HEK293 (cell line): ENCODE data around the gene GPR85.

Experiments used
- CTCF ChIA-PET: fragments of 350-600 bp; formaldehyde crosslinking; extraction: SDS; loops from one replicate; lab custom pipeline; 2021; ENCODE audit warnings: antibody characterized with exemption; lab: Yijun Ruan, JAX
- POLR2A ChIA-PET: fragments of 300-600 bp; formaldehyde crosslinking; extraction: SDS; loops from one replicate; lab custom pipeline; 2020; ENCODE audit warnings: antibody characterized with exemption, inconsistent platforms; lab: Yijun Ruan, JAX
- H3K27ac ChIP-seq: fragments of 200-500 bp; sonication (Bioruptor generic); 2 replicates; pipeline ENCODE4 v1.5.1; 2014; ENCODE audit warnings: low read depth, low read length, control low read depth, inconsistent platforms; ENCODE audit errors: extremely low read depth
- H3K36me3 ChIP-seq, 2 experiments: fragments of 200-500 bp in 1 of 2; sonication (Bioruptor generic) in 1 of 2; 1 replicate in 1 of 2; 2 replicates in 1 of 2; pipeline ENCODE4 v1.5.1; 2014 to 2017; ENCODE audit warnings: inconsistent platforms in 2 of 2, low read length in 2 of 2; ENCODE audit not compliant: control insufficient read depth in 2 of 2, insufficient read depth in 1 of 2
- H3K4me1 ChIP-seq: fragments of 200-500 bp; sonication (Bioruptor generic); 2 replicates; pipeline ENCODE4 v1.5.1; 2014; ENCODE audit warnings: mild to moderate bottlenecking, low read length, inconsistent platforms; ENCODE audit not compliant: control insufficient read depth, insufficient read depth
- H3K4me3 ChIP-seq: 2 replicates; pipeline ENCODE4 v1.5.1; 2011; ENCODE audit warnings: low read depth, mild to moderate bottlenecking, control low read depth, low read length, moderate library complexity
- H3K9me3 ChIP-seq: fragments of 200-500 bp; sonication (Bioruptor generic); 2 replicates; pipeline ENCODE4 v1.5.1; 2014; ENCODE audit warnings: low read depth, low read length, inconsistent platforms; ENCODE audit not compliant: control insufficient read depth, insufficient read depth
- BCL11A ChIP-seq: fragments of 450-650 bp; formaldehyde crosslinking; IDR thresholded peaks from 2 replicates; pipeline ENCODE4 v1.5.1; 2016; ENCODE audit warnings: low read depth, missing biosample characterization, missing genetic modification characterization
- BCL11B ChIP-seq: fragments of 450-650 bp; formaldehyde crosslinking; IDR thresholded peaks from 2 replicates; pipeline ENCODE4 v1.5.1; 2016; ENCODE audit warnings: low read depth, missing biosample characterization, missing genetic modification characterization
- EGR2 ChIP-seq: fragments of 450-650 bp; formaldehyde crosslinking; IDR thresholded peaks from 2 replicates; pipeline ENCODE4 v1.5.1; 2016; ENCODE audit warnings: low read depth, missing biosample characterization, missing genetic modification characterization
- FEZF1 ChIP-seq: fragments of 450-650 bp; formaldehyde crosslinking; IDR thresholded peaks from 2 replicates; pipeline ENCODE4 v1.5.1; 2016; ENCODE audit warnings: missing biosample characterization, missing genetic modification characterization
- KLF10 ChIP-seq: fragments of 450-650 bp; IDR thresholded peaks from 2 replicates; pipeline ENCODE4 v1.5.1; 2018; ENCODE audit warnings: missing biosample characterization, mild to moderate bottlenecking, missing genetic modification characterization
- KLF8 ChIP-seq: fragments of 450-650 bp; formaldehyde crosslinking; IDR thresholded peaks from 2 replicates; pipeline ENCODE4 v1.5.1; 2016; ENCODE audit warnings: missing biosample characterization, missing genetic modification characterization
- MZF1 ChIP-seq: fragments of 450-650 bp; formaldehyde crosslinking; IDR thresholded peaks from 2 replicates; pipeline ENCODE4 v1.5.1; 2017; ENCODE audit warnings: missing biosample characterization, missing genetic modification characterization, borderline replicate concordance
- OSR2 ChIP-seq: fragments of 450-650 bp; formaldehyde crosslinking; IDR thresholded peaks from 2 replicates; pipeline ENCODE4 v1.5.1; 2016; ENCODE audit warnings: missing biosample characterization, missing genetic modification characterization
- ZIC2 ChIP-seq: fragments of 450-650 bp; formaldehyde crosslinking; IDR thresholded peaks from 2 replicates; pipeline ENCODE4 v1.5.1; 2016; ENCODE audit warnings: missing biosample characterization, missing genetic modification characterization
- ZNF133 ChIP-seq: fragments of 450-650 bp; formaldehyde crosslinking; IDR thresholded peaks from 2 replicates; pipeline ENCODE4 v1.5.1; 2016; ENCODE audit warnings: missing biosample characterization, missing genetic modification characterization
- ZNF138 ChIP-seq: fragments of 450-650 bp; formaldehyde crosslinking; IDR thresholded peaks from 2 replicates; pipeline ENCODE4 v1.5.1; 2016; ENCODE audit warnings: missing biosample characterization, missing genetic modification characterization, borderline replicate concordance
- ZNF19 ChIP-seq: fragments of 450-650 bp; formaldehyde crosslinking; IDR thresholded peaks from 2 replicates; pipeline ENCODE4; 2016; ENCODE audit warnings: missing biosample characterization, missing genetic modification characterization, low read depth
- ZNF248 ChIP-seq: fragments of 450-650 bp; formaldehyde crosslinking; IDR thresholded peaks from 2 replicates; pipeline ENCODE4 v1.5.1; 2017; ENCODE audit warnings: missing biosample characterization, missing genetic modification characterization
- ZNF292 ChIP-seq: fragments of 450-650 bp; formaldehyde crosslinking; IDR thresholded peaks from 2 replicates; pipeline ENCODE4 v1.5.1; 2016; ENCODE audit warnings: low read depth, missing biosample characterization, missing genetic modification characterization, borderline replicate concordance
- ZNF560 ChIP-seq: fragments of 450-650 bp; formaldehyde crosslinking; IDR thresholded peaks from 2 replicates; pipeline ENCODE4 v1.5.1; 2017; ENCODE audit warnings: missing biosample characterization, missing genetic modification characterization, borderline replicate concordance
- ZNF791 ChIP-seq: fragments of 450-650 bp; formaldehyde crosslinking; IDR thresholded peaks from 2 replicates; pipeline ENCODE4 v1.5.1; 2016; ENCODE audit warnings: missing biosample characterization, missing genetic modification characterization
- ZSCAN16 ChIP-seq: fragments of 450-650 bp; formaldehyde crosslinking; IDR thresholded peaks from 2 replicates; pipeline ENCODE4 v1.5.1; 2016; ENCODE audit warnings: missing biosample characterization, missing genetic modification characterization
- TF ChIP-seq, protein P1 (sequence below): fragments of 450-650 bp; formaldehyde crosslinking; IDR thresholded peaks from 2 replicates; pipeline ENCODE4 v1.5.1; 2016; ENCODE audit warnings: missing biosample characterization, missing genetic modification characterization
- TF ChIP-seq, protein P2 (sequence below): fragments of 450-650 bp; formaldehyde crosslinking; IDR thresholded peaks from 2 replicates; pipeline ENCODE4 v1.5.1; 2017; ENCODE audit warnings: missing biosample characterization, mild to moderate bottlenecking, missing genetic modification characterization, moderate library complexity
- TF ChIP-seq, protein P3 (sequence below): fragments of 450-650 bp; formaldehyde crosslinking; IDR thresholded peaks from 2 replicates; pipeline ENCODE4 v1.5.1; 2016; ENCODE audit warnings: missing biosample characterization, missing genetic modification characterization
- TF ChIP-seq, protein P4 (sequence below): fragments of 450-650 bp; IDR thresholded peaks from 2 replicates; pipeline ENCODE4 v1.5.1; 2018; ENCODE audit warnings: missing biosample characterization, missing genetic modification characterization
- TF ChIP-seq, protein P5 (sequence below): fragments of 450-650 bp; formaldehyde crosslinking; optimal IDR thresholded peaks from 2 replicates; pipeline ENCODE3; 2016; ENCODE audit warnings: missing biosample characterization, mild to moderate bottlenecking, missing genetic modification characterization
- TF ChIP-seq, protein P6 (sequence below): fragments of 450-650 bp; formaldehyde crosslinking; IDR thresholded peaks from 2 replicates; pipeline ENCODE4 v1.5.1; 2016; ENCODE audit warnings: missing biosample characterization, missing genetic modification characterization

Gene GPR85

DNA sequence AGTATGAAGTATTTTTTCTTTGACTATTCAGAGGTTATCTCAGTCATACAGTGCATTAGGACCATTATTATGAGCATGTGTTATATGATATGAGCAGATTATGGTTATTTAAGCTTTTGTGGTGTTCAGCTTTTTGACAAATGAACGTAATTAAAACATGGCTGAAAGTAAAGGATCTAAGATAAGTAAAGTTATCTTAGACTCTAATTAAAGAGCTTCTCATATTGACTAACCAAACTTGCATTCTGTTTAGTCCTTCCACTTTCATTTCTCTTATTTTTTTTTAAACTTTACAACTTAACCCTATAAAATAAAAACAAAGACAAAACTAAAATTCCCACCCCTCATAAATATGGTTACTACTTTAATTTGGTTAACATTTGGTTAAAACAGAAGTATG, 6.9 kb upstream of the GPR85 start:
- POLR2A ChIA-PET = no interaction called here
- Histone ChIP-seq H3K4me3 (no peak overlapping the region), H3K36me3 (no peaks in the 10 kb centered on the region), H3K27ac (no peak overlapping the region), H3K9me3 (no peaks in the 10 kb centered on the region), H3K4me1 (no peaks in the 10 kb centered on the region)
- CTCF ChIA-PET = interaction anchor here (0.5 kb wide), 1 partner anchor 9 kb away, joined by 5 read pairs; no protein-coding TSS in a partner anchor
- TF ChIP-seq, protein P1, sequence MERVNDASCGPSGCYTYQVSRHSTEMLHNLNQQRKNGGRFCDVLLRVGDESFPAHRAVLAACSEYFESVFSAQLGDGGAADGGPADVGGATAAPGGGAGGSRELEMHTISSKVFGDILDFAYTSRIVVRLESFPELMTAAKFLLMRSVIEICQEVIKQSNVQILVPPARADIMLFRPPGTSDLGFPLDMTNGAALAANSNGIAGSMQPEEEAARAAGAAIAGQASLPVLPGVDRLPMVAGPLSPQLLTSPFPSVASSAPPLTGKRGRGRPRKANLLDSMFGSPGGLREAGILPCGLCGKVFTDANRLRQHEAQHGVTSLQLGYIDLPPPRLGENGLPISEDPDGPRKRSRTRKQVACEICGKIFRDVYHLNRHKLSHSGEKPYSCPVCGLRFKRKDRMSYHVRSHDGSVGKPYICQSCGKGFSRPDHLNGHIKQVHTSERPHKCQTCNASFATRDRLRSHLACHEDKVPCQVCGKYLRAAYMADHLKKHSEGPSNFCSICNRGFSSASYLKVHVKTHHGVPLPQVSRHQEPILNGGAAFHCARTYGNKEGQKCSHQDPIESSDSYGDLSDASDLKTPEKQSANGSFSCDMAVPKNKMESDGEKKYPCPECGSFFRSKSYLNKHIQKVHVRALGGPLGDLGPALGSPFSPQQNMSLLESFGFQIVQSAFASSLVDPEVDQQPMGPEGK (tag by site-specific recombination) = no peak
- no peak for TF ChIP-seq KLF10
- no peak for TF ChIP-seq ZNF133 (tag by site-specific recombination)
- no peak for TF ChIP-seq ZNF791 (tag by site-specific recombination)
- TF ChIP-seq, protein P2, sequence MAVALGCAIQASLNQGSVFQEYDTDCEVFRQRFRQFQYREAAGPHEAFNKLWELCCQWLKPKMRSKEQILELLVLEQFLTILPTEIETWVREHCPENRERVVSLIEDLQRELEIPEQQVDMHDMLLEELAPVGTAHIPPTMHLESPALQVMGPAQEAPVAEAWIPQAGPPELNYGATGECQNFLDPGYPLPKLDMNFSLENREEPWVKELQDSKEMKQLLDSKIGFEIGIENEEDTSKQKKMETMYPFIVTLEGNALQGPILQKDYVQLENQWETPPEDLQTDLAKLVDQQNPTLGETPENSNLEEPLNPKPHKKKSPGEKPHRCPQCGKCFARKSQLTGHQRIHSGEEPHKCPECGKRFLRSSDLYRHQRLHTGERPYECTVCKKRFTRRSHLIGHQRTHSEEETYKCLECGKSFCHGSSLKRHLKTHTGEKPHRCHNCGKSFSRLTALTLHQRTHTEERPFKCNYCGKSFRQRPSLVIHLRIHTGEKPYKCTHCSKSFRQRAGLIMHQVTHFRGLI (tag by site-specific recombination) = no peak
- no peak for TF ChIP-seq FEZF1
- no peak for TF ChIP-seq ZNF138 (tag by site-specific recombination)
- TF ChIP-seq, protein P3, sequence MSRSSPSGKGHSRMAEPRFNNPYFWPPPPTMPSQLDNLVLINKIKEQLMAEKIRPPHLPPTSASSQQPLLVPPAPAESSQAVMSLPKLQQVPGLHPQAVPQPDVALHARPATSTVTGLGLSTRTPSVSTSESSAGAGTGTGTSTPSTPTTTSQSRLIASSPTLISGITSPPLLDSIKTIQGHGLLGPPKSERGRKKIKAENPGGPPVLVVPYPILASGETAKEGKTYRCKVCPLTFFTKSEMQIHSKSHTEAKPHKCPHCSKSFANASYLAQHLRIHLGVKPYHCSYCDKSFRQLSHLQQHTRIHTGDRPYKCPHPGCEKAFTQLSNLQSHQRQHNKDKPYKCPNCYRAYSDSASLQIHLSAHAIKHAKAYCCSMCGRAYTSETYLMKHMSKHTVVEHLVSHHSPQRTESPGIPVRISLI (tag by site-specific recombination) = no peak
- TF ChIP-seq OSR2 (tag by site-specific recombination) = no peak
- no peak for TF ChIP-seq ZIC2 (tag by site-specific recombination)
- TF ChIP-seq, protein P4, sequence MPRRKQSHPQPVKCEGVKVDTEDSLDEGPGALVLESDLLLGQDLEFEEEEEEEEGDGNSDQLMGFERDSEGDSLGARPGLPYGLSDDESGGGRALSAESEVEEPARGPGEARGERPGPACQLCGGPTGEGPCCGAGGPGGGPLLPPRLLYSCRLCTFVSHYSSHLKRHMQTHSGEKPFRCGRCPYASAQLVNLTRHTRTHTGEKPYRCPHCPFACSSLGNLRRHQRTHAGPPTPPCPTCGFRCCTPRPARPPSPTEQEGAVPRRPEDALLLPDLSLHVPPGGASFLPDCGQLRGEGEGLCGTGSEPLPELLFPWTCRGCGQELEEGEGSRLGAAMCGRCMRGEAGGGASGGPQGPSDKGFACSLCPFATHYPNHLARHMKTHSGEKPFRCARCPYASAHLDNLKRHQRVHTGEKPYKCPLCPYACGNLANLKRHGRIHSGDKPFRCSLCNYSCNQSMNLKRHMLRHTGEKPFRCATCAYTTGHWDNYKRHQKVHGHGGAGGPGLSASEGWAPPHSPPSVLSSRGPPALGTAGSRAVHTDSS (tag by site-specific recombination) = no peak
- no peak for TF ChIP-seq ZNF292 (tag by site-specific recombination)
- TF ChIP-seq ZSCAN16 (tag by site-specific recombination) = no peak

DNA sequence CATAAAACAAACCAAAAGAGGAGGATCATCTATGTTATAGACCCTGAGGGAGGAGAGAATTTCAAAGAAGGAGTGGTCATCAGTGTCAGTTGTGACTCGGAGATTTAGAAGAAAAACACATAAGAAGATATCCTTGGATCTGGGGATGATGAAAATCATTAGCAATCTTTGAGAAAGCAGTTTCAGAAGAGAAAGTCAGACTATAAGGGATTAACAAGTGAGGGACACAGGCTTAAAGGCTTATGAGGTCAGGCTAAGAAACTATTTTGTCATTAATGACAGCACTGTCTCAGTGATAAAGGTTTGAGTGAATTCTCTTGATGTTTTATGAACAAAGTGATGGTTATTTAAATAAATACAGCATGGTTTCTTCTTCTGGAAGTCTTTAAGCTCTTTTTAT, 6.1 kb upstream of the GPR85 start:
- ChIA-PET CTCF (interaction anchor here (0.6 kb wide), 1 partner anchor 1261 kb away, joined by 3 read pairs; no protein-coding TSS in a partner anchor), POLR2A (no interaction called here)
- TF ChIP-seq MZF1 (tag by site-specific recombination) (no peak), ZNF560 (no peak), EGR2 (no peak), BCL11A (tag by site-specific recombination) (no peak), BCL11B (tag by site-specific recombination) (no peak), KLF8 (no peak), ZNF19 (no peak), ZNF248 (tag by site-specific recombination) (no peak)
- TF ChIP-seq, protein P5, sequence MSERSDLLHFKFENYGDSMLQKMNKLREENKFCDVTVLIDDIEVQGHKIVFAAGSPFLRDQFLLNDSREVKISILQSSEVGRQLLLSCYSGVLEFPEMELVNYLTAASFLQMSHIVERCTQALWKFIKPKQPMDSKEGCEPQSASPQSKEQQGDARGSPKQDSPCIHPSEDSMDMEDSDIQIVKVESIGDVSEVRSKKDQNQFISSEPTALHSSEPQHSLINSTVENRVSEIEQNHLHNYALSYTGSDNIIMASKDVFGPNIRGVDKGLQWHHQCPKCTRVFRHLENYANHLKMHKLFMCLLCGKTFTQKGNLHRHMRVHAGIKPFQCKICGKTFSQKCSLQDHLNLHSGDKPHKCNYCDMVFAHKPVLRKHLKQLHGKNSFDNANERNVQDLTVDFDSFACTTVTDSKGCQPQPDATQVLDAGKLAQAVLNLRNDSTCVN (tag by site-specific recombination) = no peak
- TF ChIP-seq, protein P6, sequence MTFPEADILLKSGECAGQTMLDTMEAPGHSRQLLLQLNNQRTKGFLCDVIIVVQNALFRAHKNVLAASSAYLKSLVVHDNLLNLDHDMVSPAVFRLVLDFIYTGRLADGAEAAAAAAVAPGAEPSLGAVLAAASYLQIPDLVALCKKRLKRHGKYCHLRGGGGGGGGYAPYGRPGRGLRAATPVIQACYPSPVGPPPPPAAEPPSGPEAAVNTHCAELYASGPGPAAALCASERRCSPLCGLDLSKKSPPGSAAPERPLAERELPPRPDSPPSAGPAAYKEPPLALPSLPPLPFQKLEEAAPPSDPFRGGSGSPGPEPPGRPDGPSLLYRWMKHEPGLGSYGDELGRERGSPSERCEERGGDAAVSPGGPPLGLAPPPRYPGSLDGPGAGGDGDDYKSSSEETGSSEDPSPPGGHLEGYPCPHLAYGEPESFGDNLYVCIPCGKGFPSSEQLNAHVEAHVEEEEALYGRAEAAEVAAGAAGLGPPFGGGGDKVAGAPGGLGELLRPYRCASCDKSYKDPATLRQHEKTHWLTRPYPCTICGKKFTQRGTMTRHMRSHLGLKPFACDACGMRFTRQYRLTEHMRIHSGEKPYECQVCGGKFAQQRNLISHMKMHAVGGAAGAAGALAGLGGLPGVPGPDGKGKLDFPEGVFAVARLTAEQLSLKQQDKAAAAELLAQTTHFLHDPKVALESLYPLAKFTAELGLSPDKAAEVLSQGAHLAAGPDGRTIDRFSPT (tag by site-specific recombination) = no peak
- TF ChIP-seq, protein P1 (tag by site-specific recombination) = no peak

More for the DNA sequence above, 6.1 kb upstream of the GPR85 start:
- Histone ChIP-seq H3K4me3 (no peak overlapping the region), H3K4me1 (no peaks in the 10 kb centered on the region; the same call in 1 of the 2 replicates), H3K27ac (no peak overlapping the region), H3K9me3 (no peaks in the 10 kb centered on the region), H3K36me3 (no peaks in the 10 kb centered on the region)
